Natural killer cell (primary cell): ENCODE data around the gene POMT2. TPM values are rescaled to one million over a fixed set of nuclear protein-coding genes. Genes with fewer than 3 reads are reported as not detected.

Source experiments
- ATAC-seq, 3 donors: fragments of 150-1000 bp in 2 of 3; fragments of 200-7000 bp in 1 of 3; cut with Tn5 transposase; 1 replicate in 1 of 3; 2 replicates in 2 of 3; pipeline ENCODE4 v1.10.0; 2021; ENCODE audit warnings: mild to moderate bottlenecking in 2 of 3, moderate library complexity in 2 of 3
- DNase-seq, 2 donors: peaks; one replicate each; pipeline versions ENCODE4 v3.0.0 to v3.0.0-alpha.2; 2013 to 2021; ENCODE audit warnings: mixed read lengths in 1 of 2
- H3K27ac ChIP-seq: one replicate; pipeline ENCODE4 v1.5.1; 2013; ENCODE audit warnings: mild to moderate bottlenecking, low read length
- H3K27me3 ChIP-seq: one replicate; pipeline ENCODE4 v1.6.1; 2013; ENCODE audit warnings: low read length; ENCODE audit not compliant: control insufficient read depth, insufficient read depth
- H3K36me3 ChIP-seq: one replicate; pipeline ENCODE4 v1.6.1; 2013; ENCODE audit warnings: low read length; ENCODE audit not compliant: control insufficient read depth, insufficient read depth
- H3K4me1 ChIP-seq: one replicate; pipeline ENCODE4 v1.6.1; 2013; ENCODE audit warnings: low read length; ENCODE audit not compliant: control insufficient read depth, insufficient read depth
- H3K4me3 ChIP-seq: one replicate; pipeline ENCODE4 v1.5.1; 2013; ENCODE audit warnings: low read length
- H3K9me3 ChIP-seq: one replicate; pipeline ENCODE4 v1.6.1; 2013; ENCODE audit warnings: low read length; ENCODE audit not compliant: control insufficient read depth, insufficient read depth
- H3K27ac Mint-ChIP-seq, 2 donors: one replicate each; pipeline ENCODE4 v1.8.0; 2022; ENCODE audit warnings: mild to moderate bottlenecking in 2 of 2, mixed read lengths in 2 of 2, moderate library complexity in 1 of 2
- H3K27me3 Mint-ChIP-seq, 2 donors: one replicate each; pipeline ENCODE4 v1.8.0; 2022; ENCODE audit warnings: low read depth in 2 of 2, mixed read lengths in 2 of 2
- H3K36me3 Mint-ChIP-seq: one replicate; pipeline ENCODE4 v1.8.0; 2022; ENCODE audit warnings: mixed read lengths
- H3K4me1 Mint-ChIP-seq, 2 donors: one replicate each; pipeline ENCODE4 v1.8.0; 2022; ENCODE audit warnings: mixed read lengths in 2 of 2
- H3K4me3 Mint-ChIP-seq: one replicate; pipeline ENCODE4 v1.8.0; 2022; ENCODE audit warnings: mild to moderate bottlenecking, moderate library complexity, mixed read lengths
- H3K9me3 Mint-ChIP-seq, 2 donors: one replicate each; pipeline ENCODE4 v1.8.0; 2022; ENCODE audit warnings: mixed read lengths in 2 of 2
- WGBS: methylation state at CpG from one replicate; pipeline ENCODE4 v1.1.7; 2013; ENCODE audit warnings: missing lambda C conversion rate; ENCODE audit not compliant: insufficient coverage; 5-methylcytosine and 5-hydroxymethylcytosine counted together
- intact Hi-C: fragments of 100-400 bp; cut with micrococcal nuclease; formaldehyde crosslinking; loops from one replicate; pipeline ENCODE4 v1.14.2; 2022
- total RNA-seq, 4 donors: library from RNA; stranded (reverse); fragments of 120-200 nt in 1 of 4; gene quantifications; one replicate each; pipeline versions ENCODE4 v1.2.3 to v1.2.4, GENCODE V29; 2013 to 2022
- TF ChIP-seq, protein P1 (sequence below): fragments of 200-600 bp; IDR thresholded peaks from one replicate; pipeline ENCODE4 v1.8.0; 2022; ENCODE audit warnings: antibody characterized with exemption

POMT2 gene
- total RNA-seq, 3 donors from 2014 or later (not counting 1 experiment from before 2014, with no cell fraction given): 6.7 to 10.9 (median 8.6) TPM

DNA sequence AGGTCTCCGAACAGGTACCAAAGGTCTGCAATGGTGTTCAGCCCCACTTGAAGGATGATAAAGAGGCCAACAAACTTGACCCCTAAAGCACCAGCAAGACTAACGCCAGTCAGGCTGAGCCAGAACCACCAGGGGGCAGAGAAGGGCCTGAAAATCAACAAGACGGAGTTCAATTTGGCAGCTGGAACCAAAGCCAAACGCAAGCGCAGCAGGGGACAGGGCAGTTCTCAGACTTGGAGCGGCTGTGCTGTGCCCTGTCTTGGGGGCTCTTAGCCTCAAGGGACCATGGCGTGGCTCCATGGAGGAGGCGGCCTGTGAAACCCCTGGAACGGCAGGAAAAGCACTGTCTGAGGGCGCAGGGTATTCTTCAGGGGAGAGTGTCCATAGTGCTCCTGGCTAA is 19.6 kb downstream of the POMT2 start:
- Mint-ChIP-seq H3K9me3 (no peaks in the 10 kb centered on the region), H3K4me1 (no peaks in the 10 kb centered on the region)
- DNase-seq: peak in 1 of 2 donors; percentile 64

DNA sequence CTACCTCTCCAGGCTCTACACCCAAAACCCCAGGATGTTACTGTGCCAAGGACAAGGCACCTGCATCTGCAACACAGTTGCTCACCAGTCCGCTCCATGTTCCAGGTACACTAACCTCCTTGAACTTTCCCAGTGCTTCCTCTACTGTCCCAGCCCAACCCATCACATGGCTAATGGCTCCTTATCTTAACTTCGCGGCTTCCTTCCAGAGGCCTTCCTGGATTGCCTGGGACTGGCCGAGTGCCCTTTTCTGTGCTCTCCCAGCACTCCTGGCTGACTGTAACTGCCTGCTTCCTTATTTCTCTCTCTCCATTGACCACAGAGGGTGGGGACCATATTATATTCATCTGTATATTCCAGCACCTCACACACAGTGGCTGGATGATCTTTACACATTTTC is 20.9 kb downstream of the POMT2 start:
- WGBS: 82% methylated on average over 4 of the region's 4 CpGs
- H3K4me1 ChIP-seq: no peaks in the 10 kb centered on the region
- Mint-ChIP-seq H3K4me1 (no peaks in the 10 kb centered on the region), H3K27ac (no peak overlapping the region), H3K27me3 (no peaks in the 10 kb centered on the region), H3K4me3 (no peak overlapping the region), H3K36me3 (no peaks in the 10 kb centered on the region), H3K9me3 (no peaks in the 10 kb centered on the region)
- DNase-seq: no peak
- intact Hi-C loops: loop anchor here (2.0 kb wide), 1 partner anchor 251 kb away; no protein-coding TSS in a partner anchor
- no peaks in the 10 kb centered on the region for H3K27me3 ChIP-seq
- H3K27ac ChIP-seq: no peak overlapping the region
- no peak for ATAC-seq
- no peaks in the 10 kb centered on the region for H3K36me3 ChIP-seq
- TF ChIP-seq, protein P1, sequence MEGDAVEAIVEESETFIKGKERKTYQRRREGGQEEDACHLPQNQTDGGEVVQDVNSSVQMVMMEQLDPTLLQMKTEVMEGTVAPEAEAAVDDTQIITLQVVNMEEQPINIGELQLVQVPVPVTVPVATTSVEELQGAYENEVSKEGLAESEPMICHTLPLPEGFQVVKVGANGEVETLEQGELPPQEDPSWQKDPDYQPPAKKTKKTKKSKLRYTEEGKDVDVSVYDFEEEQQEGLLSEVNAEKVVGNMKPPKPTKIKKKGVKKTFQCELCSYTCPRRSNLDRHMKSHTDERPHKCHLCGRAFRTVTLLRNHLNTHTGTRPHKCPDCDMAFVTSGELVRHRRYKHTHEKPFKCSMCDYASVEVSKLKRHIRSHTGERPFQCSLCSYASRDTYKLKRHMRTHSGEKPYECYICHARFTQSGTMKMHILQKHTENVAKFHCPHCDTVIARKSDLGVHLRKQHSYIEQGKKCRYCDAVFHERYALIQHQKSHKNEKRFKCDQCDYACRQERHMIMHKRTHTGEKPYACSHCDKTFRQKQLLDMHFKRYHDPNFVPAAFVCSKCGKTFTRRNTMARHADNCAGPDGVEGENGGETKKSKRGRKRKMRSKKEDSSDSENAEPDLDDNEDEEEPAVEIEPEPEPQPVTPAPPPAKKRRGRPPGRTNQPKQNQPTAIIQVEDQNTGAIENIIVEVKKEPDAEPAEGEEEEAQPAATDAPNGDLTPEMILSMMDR: no peak
- H3K9me3 ChIP-seq: no peaks in the 10 kb centered on the region
- H3K4me3 ChIP-seq: no peak overlapping the region

More for the DNA sequence above, 19.6 kb downstream of the POMT2 start:
- H3K9me3 ChIP-seq: no peaks in the 10 kb centered on the region
- peak; percentile 52 to 54 (median 53) for ATAC-seq
- no peak overlapping the region for H3K4me3 ChIP-seq
- Mint-ChIP-seq H3K4me3 (no peak overlapping the region), H3K36me3 (no peaks in the 10 kb centered on the region), H3K27ac (no peak overlapping the region), H3K27me3 (no peaks in the 10 kb centered on the region)
- intact Hi-C loops: loop anchor here (2.0 kb wide), 1 partner anchor 250 kb away; no protein-coding TSS in a partner anchor
- TF ChIP-seq, protein P1: no peak
- no peaks in the 10 kb centered on the region for H3K36me3 ChIP-seq
- WGBS: 62% methylated on average over 10 of the region's 10 CpGs
- no peaks in the 10 kb centered on the region for H3K27me3 ChIP-seq
- H3K4me1 ChIP-seq: no peaks in the 10 kb centered on the region
- H3K27ac ChIP-seq: no peak overlapping the region

DNA sequence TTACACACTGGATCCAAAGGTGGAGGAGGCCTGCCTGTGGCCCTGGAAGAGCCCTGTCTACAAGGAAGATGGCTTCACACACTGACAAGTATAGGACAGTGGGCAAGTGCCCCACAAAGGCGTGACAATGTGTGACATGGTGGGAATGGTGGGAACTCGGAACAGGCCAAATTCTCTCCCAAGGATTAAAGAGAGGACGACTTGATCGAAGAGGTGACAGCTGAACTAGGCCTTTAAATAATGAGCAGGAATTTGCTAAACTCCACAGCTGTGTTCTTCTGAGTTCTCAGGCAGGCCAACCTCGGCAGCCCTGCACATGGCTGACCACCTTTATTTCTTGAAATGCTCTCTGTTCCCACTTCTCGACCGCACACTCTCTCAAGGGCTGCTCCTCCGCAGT is 23.8 kb downstream of the POMT2 start:
- Histone ChIP-seq H3K4me3 (no peak overlapping the region), H3K9me3 (no peaks in the 10 kb centered on the region), H3K27me3 (no peaks in the 10 kb centered on the region), H3K36me3 (no peaks in the 10 kb centered on the region), H3K27ac (no peak overlapping the region), H3K4me1 (no peaks in the 10 kb centered on the region)
- no peaks in the 10 kb centered on the region for H3K36me3 Mint-ChIP-seq
- H3K4me3 Mint-ChIP-seq: no peak overlapping the region
- 91% methylated on average over 8 of the region's 8 CpGs for WGBS
- no peaks in the 10 kb centered on the region for H3K4me1 Mint-ChIP-seq
- TF ChIP-seq, protein P1: no peak
- H3K27ac Mint-ChIP-seq: no peak overlapping the region
- H3K9me3 Mint-ChIP-seq: no peaks in the 10 kb centered on the region
- no peaks in the 10 kb centered on the region for H3K27me3 Mint-ChIP-seq
- intact Hi-C loops: no loop called here
- ATAC-seq (no peak), DNase-seq (no peak)

DNA sequence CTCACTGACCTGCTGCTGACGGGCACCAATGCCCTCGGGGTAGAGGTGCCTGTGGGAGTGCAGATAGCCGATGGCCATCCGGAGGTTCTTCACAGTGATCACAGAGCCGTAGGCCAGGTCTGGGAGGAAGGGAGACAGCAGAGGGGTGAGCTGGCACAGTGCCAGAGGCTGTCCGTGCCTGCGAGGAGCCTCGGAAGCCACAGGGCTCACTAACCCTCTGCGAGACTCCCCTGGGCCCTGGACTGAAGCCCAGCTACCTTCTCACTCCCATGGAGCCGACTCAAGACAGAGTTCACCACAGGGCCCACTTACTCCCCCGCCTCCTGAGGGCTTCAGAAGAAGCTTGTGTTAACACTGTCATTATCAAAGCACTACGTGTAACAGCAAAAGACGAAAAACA is 24.5 kb downstream of the POMT2 start:
- H3K27me3 Mint-ChIP-seq: no peaks in the 10 kb centered on the region
- H3K4me3 ChIP-seq: no peak overlapping the region
- WGBS: 94% methylated on average over 13 of the region's 13 CpGs

More for the DNA sequence above, 24.5 kb downstream of the POMT2 start:
- no peaks in the 10 kb centered on the region for H3K4me1 ChIP-seq
- H3K27me3 ChIP-seq: no peaks in the 10 kb centered on the region
- no peaks in the 10 kb centered on the region for H3K36me3 Mint-ChIP-seq
- no peaks in the 10 kb centered on the region for H3K9me3 ChIP-seq
- H3K36me3 ChIP-seq: no peaks in the 10 kb centered on the region
- TF ChIP-seq, protein P1: no peak
- intact Hi-C loops: no loop called here
- no peak overlapping the region for H3K4me3 Mint-ChIP-seq
- no peak for DNase-seq
- H3K4me1 Mint-ChIP-seq: no peaks in the 10 kb centered on the region
- H3K27ac ChIP-seq: no peak overlapping the region
- H3K27ac Mint-ChIP-seq: no peak overlapping the region
- no peak for ATAC-seq
- no peaks in the 10 kb centered on the region for H3K9me3 Mint-ChIP-seq
